ENCODE results near the gene CHRNA3.
"Not testable (repeated sequence)": the region's sequence is repeated elsewhere in the genome, so short reads cannot be mapped to it uniquely, and the experiment has no call there.

Gene CHRNA3

GRCh38 chr15:78564743-78565096 is 56.1 kb downstream of the CHRNA3 start:
- no peak for DNase-seq (ENCODE audit: low spot score)
- no peak for TF ChIP-seq CTCF (IDR thresholded peaks at IDR 0.05)
- Histone ChIP-seq H3K27ac (no peak overlapping the region), H3K4me3 (peak overlapping the region; percentile 67)

GRCh38 chr15:78563092-78563491 is 57.7 kb downstream of the CHRNA3 start:
- no peak for TF ChIP-seq CTCF (IDR thresholded peaks at IDR 0.05)
- no peak overlapping the region for H3K4me3 ChIP-seq
- DNase-seq (ENCODE audit: low spot score), result no peak
- H3K27ac ChIP-seq, result no peak overlapping the region

GRCh38 chr15:78561490-78561889 is 59.3 kb downstream of the CHRNA3 start:
- no peak for DNase-seq (ENCODE audit: low spot score)
- no peak overlapping the region for H3K4me3 ChIP-seq
- no peak overlapping the region for H3K27ac ChIP-seq
- no peak for TF ChIP-seq CTCF (IDR thresholded peaks at IDR 0.05)

GRCh38 chr15:78560201-78560600 is 60.6 kb downstream of the CHRNA3 start:
- not testable (repeated sequence) for DNase-seq (ENCODE audit: low spot score); H3K4me3 ChIP-seq; H3K27ac ChIP-seq

GRCh38 chr15:78552597-78552996 is 68.2 kb downstream of the CHRNA3 start:
- no peak for DNase-seq (ENCODE audit: low spot score)
- H3K4me3 ChIP-seq, result no peak overlapping the region
- TF ChIP-seq CTCF (IDR thresholded peaks at IDR 0.05), result no peak
- no peak overlapping the region for H3K27ac ChIP-seq

- DNase-seq (ENCODE audit: low spot score), result no peak
- no peak for TF ChIP-seq CTCF (IDR thresholded peaks at IDR 0.05)
- Histone ChIP-seq H3K4me3 (no peak overlapping the region), H3K27ac (no peak overlapping the region)
Observed at GRCh38 chr15:78551902-78552301, 68.9 kb downstream of the CHRNA3 start.

- no peak for DNase-seq (ENCODE audit: low spot score)
- Histone ChIP-seq H3K27ac (no peak overlapping the region), H3K4me3 (no peak overlapping the region)
- TF ChIP-seq CTCF (IDR thresholded peaks at IDR 0.05), result no peak
Observed at GRCh38 chr15:78550815-78551214, 70.0 kb downstream of the CHRNA3 start.

GRCh38 chr15:78550194-78550593 is 70.6 kb downstream of the CHRNA3 start:
- TF ChIP-seq CTCF (IDR thresholded peaks at IDR 0.05), result no peak
- DNase-seq (ENCODE audit: low spot score), result no peak
- H3K27ac ChIP-seq, result no peak overlapping the region
- H3K4me3 ChIP-seq, result no peak overlapping the region
